HG02870 (cell line): Measurements from ENCODE around the gene TINCR.
"Not testable (repeated sequence)": the region's sequence is repeated elsewhere in the genome, so short reads cannot be mapped to it uniquely, and the experiment has no call there.

Experiments
- ATAC-seq: cut with Tn5 transposase; IDR thresholded peaks from one replicate; pipeline ENCODE4 v1.9.1; 2021; ENCODE audit warnings: mild to moderate bottlenecking, moderate library complexity; ENCODE audit not compliant: unreplicated experiment

Gene TINCR

DNA sequence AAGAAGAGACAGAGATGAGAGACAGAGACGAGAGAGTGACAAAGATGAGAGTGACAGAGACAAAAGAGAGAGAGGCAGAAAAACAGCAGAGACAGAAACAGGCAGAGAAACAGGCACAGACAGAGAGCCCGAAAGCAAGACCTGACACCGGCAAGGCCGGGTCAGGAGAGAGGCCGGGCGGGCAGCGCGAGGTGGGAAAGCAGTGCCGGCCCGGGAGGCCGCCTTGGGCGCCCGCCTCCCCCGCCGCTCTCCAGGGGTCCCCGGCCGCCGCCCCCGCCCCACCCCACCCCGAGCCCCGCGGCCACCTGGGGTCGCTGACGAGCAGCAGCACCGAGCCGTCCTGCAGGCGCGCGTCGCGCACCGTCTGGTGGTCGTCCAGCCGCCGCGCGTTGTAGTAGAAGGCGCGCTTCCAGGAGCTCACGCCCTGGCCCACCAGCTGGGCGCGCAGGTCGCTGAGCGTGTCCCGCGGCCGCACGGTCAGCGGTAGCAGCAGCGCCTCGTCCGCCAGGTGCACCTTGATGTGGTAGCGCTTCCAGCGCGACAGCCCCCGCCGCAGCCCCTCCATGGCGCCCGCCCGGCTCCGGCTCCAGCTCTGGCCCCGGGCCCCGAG is at the start of gene TINCR:
TSS of gene TINCR (minus strand) at position 594 of the 610 bp plus-strand sequence.
- no peak for ATAC-seq

GRCh38 chr19:5617080-5617479 is 49.3 kb upstream of the TINCR start:
- no peak for ATAC-seq

DNA sequence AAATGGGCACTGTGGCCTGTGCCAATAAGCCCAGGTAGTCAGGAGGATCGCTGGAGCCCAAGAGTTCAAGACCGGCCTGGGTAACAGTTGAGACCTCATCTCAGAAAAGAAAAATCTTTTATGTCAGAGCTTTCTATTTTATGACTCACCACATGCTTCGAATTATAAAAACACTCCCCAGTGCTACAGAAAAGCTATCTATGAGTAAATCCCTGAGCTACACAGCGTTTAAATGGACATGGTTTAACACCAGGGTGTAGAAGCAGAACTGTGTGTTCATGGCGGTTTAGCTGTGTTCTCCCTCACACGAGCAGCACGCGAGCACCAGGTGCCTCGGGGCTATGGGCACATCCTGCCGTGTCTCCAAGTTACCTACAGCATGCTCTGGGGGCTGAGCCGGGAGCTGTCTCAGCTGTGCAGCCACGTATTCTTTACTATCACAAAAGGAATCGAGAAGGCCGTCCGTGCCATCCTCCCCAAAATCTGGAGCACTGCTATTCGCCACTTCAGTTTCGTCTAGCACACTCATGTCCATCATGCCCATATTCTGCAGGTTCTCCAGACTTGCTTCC is 48.1 kb upstream of the TINCR start:
- ATAC-seq: no peak

DNA sequence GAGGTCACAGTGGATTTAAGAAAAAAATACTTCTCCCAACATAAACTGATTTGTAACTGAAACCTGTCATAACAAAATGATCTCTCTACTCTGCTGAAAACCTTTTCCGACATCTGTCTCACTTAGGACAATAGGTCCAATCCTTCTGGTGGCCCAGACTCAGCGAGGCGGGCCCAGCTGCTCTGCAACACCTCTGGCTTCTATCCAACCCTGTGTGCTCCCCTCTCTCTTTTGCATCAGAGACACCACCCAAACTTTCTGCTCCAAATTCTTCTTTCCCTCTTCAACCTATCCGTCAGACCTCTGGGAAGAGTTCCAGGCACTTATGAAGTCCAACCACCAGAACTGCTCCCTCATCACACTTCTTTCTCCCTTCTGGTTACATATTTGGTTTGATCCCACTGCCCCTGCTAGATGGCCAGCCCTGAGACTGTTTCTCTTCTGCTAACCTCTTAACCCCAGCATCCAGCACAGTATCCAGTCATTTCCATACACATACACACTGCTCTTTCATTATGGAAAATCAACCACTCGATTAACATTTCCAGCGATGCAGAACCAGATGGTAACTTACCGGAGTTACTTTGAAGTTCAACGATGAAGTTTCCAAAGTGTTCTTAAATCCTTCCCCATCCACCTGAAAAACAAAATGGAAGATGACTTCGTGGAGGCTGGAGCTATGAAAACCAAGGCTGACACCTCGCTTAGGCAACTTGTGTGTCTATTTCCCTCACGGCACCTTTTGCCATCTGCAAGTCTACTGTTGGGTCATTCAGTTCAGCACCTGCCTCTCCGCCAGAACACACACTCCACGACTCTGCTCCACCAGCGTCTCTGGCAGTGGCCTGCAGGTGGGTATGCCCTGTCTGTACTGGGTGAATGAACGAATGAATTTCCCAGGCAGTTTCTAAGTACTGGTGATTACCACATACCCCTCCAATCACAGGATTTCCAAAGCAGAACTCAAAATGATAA is 45.4 kb upstream of the TINCR start:
- ATAC-seq: no peak

DNA sequence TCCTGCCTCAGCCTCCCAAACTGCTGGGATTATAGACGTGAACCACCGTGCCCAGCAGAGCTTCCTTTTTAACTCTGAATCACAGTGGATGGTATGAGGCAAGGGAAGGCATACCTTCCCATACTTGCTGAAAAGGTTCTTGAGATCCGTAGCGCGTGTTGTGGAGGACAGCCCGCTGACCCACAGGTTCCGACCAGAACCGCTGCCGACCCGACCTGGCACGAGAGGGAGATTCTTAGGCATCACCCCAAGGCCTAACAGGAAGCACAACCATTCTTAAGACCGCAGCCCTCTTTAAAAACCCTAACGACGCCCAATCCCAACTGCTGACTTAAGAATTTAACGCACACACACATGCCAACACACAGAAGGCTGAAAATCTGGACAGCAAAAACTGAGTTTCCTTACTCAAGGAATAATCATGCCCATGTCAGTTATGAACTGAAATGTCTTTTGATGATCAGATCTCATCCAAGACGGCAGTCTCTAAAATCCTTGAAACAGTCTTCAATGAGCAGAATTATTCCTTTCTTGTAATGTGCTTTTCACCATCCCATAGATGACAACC is 42.2 kb upstream of the TINCR start:
- no peak for ATAC-seq

GRCh38 chr19:5608766-5609165 is 41.0 kb upstream of the TINCR start:
- not testable (repeated sequence) for ATAC-seq

DNA sequence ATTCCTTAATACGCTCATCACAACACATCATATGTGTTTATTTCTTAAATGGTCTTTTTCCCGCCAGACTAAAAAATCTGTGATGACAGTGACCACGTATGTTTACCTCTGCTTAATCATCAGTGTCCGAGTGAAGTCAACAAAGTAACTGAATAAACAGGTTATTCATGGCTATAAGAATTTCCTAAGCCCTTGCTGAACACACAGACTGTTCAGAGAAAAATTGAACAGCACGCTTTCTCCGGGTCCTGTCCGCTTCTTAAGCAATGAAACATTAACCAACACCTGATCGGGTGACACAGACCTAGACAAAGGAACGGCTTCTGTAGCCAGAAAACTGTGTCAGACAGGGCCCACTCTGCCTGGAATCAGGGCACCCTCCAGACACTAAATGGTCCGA is 40.5 kb upstream of the TINCR start:
- no peak for ATAC-seq

DNA sequence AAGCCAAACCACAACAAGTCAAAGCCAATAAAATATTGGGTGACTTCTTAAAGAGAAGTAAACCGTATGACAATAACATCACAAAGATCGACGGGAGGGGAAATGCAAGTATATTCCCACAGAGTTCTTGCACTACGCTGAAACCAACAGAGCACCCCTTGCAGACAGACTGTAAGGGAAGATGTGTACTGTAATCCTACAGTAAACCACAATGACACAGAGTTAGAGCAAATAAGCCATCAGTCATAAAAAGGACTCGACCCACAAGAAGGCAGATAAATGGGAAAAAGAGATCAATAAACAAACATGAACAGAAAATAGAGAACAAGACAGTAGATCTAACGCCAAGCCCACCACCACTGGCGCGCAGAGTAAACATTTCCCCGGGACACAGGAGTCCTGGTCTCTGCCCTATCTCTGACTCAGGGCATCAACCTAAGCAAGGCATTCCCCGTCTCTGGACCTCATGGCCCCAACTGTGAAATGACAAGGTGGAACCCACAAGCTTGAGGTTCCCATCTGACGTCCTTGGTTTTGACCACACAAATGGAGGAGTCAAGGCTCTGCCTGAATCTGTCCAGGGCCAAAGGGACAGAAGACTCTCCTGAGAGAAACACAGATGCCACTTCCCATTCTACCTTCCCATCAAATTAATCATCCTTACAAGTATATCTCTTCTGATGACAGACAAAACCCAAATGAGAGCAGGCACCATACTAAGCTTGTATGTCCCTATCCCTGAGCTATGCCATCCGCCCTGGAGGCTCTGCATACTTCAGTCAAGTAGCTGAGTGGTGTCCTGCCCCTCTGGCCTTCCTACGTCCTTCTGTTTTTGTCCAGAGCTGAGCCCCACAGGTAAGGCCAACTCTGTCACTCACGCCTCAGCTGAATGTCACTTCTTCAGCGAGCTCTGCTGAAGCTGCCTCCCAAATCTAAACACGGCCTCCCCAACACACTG is 39.8 kb upstream of the TINCR start:
- ATAC-seq: no peak

- no peak for ATAC-seq
These were observed 37.6 kb upstream of the TINCR start for GRCh38 chr19:5605362-5605761.

- no peak for ATAC-seq
These were observed 35.9 kb upstream of the TINCR start for GRCh38 chr19:5603626-5604025.

DNA sequence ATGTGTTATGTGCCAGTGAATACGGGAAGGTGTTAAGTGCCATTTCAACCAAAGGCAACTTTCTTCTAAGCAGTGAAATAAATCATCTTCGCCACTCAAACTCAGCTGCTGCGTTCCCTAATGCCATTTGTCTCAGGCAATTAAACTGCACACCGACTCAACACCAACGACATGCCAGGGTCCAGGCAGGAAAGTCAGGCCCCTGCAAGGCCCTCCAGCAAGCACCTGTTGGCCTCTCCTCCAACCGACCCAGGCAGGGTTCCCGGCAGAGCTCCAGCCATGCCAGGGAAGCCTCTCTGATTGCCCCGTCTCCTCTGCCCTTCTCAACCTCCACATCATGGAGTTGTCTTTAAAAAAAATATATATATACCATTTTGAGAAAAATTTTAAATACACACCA is 33.0 kb upstream of the TINCR start:
- ATAC-seq: no peak

- ATAC-seq: no peak
These were observed 28.0 kb upstream of the TINCR start for GRCh38 chr19:5595745-5596144.

- ATAC-seq: no peak
These were observed 27.4 kb upstream of the TINCR start for GRCh38 chr19:5595129-5595528.

GRCh38 chr19:5594521-5594950 is 26.8 kb upstream of the TINCR start:
- no peak for ATAC-seq

- no peak for ATAC-seq
These were observed 25.8 kb upstream of the TINCR start for GRCh38 chr19:5593343-5594255.

- ATAC-seq: no peak
These were observed 25.0 kb upstream of the TINCR start for GRCh38 chr19:5592531-5593342.

DNA sequence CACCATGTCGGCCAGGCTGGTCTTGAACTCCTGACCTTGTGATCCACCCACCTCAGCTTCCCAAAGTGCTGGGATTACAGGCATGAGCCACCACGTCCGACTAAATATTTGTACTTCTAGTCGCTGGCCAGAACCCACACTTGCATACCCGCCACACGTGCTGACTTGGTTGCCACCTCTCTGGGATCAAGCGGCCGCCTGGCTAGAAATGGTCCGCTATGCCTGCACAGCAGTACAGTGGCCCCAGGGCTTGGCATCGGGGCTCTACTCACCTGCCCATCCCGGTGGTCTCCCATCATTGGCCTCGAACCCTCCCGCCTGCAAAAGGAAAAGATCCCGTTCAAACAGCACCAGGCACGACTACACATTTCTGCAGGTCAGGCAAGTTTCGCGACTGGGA is 23.7 kb upstream of the TINCR start:
- no peak for ATAC-seq

DNA sequence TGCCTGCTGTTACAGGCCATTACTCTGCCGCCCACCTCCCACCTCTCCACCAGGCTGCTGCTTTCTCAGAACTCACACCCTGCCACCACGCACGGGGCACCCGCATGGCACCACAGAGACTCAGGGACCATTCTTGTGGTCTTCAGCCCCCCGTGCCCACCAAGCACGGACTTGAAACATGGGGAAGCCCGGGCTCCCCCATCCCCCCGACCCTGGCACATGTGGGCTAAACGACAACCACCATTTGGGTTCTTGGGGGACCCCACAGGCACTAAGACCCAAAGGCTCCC is 23.1 kb upstream of the TINCR start:
- no peak for ATAC-seq
